ENCODE measurements around the gene ZBP1. TPM values are rescaled to one million over a fixed set of nuclear protein-coding genes. Genes with fewer than 3 reads are reported as not detected.

ZBP1 gene
- not detected in 2 replicates for total RNA-seq (2014; rRNA removed; shearing (Covaris generic))
- not detected in 2 replicates for polyA plus RNA-seq (2014; cell fraction: nucleus; rRNA removed)

GRCh38 chr20:57620274-57620990 is at the start of gene ZBP1:
TSS of gene ZBP1 (minus strand) at chr20:57620426. CDS start at chr20:57620295, 131 bp downstream.
- no peak for DNase-seq (ENCODE audit: extremely low read depth, low read depth)

DNA sequence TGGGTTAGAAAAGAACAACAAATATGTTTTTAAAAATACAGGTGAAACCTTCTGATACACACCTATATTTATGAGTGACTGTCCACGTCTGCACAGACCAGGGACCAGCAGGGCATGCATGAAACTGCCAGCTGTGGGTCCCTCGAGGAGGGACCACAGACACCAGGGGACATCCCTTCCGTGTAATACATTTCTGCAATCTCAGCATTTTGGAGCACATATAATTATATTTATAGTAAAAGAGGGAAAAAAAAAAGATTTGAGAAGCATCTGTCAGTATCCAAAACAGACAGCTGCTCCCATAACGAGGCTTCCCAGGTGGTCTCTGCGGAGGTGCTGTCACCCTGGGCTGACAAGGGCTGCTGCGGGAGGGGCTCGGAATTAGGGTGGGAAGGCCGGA is 49.4 kb upstream of the ZBP1 start:
- DNase-seq (ENCODE audit: extremely low read depth, low read depth), result no peak

DNA sequence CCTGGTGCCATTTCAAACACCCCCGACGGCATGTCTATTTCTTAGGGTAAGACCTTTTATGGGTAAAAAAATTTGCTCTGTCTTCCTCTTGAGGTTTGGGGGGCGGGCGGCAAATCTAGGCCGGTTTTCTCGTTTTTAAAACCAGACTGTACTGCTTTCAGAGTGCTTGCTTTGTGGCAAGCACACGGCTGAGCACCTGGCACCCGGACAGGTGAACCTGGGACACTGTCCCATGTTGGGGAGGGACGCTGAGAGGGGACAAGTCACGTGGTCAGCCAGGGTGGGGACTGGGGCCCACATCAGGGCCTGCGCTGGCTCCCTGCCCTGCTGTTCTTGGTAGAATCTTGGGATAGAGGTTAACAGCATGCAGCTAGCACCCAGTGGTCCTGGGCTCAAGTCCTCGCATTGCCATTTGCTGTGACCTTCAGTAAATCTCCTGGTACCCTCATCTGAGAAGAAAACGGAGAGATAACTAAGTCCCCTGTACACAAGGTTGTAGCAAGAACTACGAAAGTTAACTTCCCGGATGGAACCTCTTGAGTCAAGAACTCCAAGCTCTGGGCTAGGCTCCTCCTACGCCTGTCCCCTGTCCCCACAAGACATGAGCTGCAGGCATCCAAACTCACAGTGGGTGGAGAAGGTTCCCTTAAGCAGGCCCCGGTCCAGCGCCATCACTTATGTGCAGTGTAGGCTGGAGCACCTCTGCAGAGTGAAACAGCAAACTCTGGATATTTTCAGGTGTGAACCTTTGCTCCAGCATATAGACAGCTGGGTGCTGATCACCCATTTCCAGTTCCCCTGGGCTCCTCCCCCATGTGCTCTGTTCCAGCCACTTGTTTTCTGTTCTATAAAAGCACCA is 47.9 kb upstream of the ZBP1 start:
- DNase-seq (ENCODE audit: extremely low read depth, low read depth), result no peak

- no peak for DNase-seq (ENCODE audit: extremely low read depth, low read depth)
Observed at GRCh38 chr20:57667388-57667787, 47.2 kb upstream of the ZBP1 start.

DNA sequence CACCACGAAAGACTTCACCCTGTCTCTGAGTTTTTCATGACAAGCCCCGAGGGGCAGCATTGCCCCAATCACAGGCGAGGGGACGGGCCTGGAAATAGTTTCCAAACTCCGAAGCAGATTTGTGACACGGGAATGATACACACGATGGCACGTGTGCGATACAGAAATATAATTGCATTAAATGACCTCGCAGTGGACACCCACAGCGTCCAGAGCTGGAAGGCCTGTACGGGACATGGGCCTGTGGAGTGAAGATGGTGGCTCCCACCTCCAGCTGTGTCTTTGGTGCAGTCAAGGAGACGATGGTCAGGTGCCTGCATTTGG is 46.6 kb upstream of the ZBP1 start:
- no peak for DNase-seq (ENCODE audit: extremely low read depth, low read depth)

- DNase-seq (ENCODE audit: extremely low read depth, low read depth), result no peak
Observed at GRCh38 chr20:57666106-57666833, 46.0 kb upstream of the ZBP1 start.

DNA sequence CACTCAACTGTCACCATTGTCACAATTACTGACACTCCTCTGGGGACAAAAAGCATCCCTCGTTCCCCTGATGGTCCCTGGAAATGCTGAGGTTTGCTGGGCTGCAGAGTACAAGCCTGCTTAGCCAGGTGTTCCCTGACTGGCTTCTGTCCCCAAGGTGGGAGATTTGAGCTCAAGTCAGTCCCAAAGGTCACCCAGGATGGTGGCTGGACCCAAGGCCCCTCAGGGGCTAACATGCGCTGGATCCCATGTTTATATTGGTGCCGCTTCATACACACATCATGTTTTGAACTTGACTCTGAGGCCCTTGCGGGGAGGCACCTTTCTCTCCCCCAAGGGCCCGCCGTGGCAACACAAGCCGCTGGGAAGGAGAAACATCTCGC is 45.4 kb upstream of the ZBP1 start:
- DNase-seq (ENCODE audit: extremely low read depth, low read depth), result no peak

DNA sequence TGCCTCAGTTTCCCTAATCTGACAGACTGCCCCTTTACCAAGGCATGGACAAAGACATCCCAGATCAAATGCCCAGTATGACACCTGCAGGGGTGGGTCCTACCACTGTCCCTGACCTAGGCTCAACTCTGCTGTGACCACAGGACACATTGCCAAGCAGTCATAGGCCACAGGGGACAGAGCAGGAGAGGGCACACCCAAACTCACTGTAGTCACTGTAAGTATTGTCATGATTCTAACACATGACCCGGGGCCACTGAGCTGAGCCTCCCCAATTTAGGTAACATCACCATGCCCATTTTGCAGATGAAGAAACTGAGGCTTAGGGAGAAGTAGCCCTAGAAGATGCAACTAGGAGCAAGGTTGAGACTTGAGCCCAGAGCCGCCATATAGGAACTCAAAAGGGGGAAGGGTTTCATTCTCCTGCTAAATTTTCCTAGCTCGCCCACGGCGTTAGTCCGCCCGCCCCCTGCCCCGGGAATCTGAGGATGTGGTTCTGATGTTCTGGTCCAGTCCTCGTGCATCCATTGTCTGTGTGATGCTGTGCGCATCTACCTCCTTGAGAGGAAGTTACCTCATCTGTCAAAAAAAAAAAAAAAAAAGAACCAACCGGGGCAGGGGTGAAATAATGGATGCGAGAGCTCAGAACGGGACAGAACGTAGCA is 44.8 kb upstream of the ZBP1 start:
- DNase-seq (ENCODE audit: extremely low read depth, low read depth), result no peak

- no peak for DNase-seq (ENCODE audit: extremely low read depth, low read depth)
Observed at GRCh38 chr20:57664476-57664875, 44.2 kb upstream of the ZBP1 start.

GRCh38 chr20:57663681-57664451 is 43.6 kb upstream of the ZBP1 start:
- no peak for DNase-seq (ENCODE audit: extremely low read depth, low read depth)

- DNase-seq (ENCODE audit: extremely low read depth, low read depth), result no peak
Observed at GRCh38 chr20:57663241-57663640, 43.0 kb upstream of the ZBP1 start.

DNA sequence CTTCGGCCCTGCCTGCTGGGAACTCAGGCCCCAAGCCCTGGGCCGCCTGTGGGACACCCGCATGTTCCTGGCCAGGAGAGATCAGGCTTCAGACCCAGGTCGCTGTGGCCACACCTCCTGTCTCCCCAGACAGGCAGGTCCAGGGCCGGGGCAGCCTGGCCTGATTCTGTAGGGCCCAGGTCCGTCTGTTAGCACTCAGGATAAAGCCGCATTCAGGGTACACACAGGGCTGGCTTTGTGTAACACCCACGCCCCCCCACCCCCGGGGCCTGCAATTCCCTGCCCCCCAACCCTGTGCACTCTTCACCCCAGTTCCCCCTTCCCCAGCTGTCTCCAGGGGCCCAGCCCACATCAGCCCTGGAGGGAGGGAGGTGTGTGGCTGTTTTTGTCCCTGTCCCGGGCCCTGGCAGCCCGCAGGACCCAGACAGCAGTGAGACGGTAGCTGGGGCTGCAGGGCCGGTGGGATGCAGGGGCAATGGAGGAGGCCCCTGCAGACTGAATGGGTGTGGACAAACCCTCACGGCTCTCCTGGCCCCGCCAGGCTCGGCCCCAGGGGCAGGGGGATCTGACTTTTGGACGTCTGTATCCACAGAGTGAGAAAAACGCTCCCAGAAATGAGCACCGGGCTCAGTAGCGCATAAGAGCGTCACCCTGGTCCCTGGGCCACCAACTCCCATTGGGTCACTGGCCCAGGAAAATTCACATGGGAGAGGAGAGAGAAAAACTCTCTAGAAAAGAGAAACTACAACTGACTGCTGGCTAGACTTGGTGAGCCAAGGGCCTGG is 42.4 kb upstream of the ZBP1 start:
- DNase-seq (ENCODE audit: extremely low read depth, low read depth), result no peak

DNA sequence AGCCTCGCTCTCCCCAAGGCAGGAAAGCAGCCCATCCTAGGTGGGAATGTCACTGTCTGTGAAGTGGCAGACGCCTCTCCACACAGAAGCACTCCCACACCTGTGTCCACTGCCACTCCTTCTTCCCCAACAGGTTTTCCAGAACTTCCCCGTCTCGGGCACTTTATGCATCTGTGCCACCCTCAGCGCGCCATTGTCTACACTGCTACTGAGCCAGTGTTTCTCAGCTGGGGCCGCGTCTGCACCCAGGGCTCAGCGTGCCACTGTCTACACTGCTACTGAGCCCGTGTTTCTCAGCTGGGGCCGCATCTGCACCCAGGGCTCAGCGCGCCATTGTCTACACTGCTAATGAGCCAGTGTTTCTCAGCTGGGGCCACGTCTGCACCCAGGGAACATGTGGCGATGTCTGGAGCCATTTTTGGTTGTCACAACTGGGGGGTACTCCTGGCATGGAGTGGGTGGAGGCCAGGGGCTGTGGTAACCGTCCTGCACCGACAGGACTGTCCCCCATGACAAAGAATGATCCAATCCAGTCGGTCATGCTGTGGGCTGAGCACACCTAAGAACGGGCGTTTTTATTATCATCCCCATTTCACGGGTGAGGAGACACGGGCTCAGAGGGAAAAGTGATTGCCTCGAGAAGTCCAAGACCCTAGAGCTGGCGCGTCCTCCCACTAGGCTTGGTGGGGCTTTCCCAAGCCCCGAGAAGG is 41.7 kb upstream of the ZBP1 start:
- no peak for DNase-seq (ENCODE audit: extremely low read depth, low read depth)

DNA sequence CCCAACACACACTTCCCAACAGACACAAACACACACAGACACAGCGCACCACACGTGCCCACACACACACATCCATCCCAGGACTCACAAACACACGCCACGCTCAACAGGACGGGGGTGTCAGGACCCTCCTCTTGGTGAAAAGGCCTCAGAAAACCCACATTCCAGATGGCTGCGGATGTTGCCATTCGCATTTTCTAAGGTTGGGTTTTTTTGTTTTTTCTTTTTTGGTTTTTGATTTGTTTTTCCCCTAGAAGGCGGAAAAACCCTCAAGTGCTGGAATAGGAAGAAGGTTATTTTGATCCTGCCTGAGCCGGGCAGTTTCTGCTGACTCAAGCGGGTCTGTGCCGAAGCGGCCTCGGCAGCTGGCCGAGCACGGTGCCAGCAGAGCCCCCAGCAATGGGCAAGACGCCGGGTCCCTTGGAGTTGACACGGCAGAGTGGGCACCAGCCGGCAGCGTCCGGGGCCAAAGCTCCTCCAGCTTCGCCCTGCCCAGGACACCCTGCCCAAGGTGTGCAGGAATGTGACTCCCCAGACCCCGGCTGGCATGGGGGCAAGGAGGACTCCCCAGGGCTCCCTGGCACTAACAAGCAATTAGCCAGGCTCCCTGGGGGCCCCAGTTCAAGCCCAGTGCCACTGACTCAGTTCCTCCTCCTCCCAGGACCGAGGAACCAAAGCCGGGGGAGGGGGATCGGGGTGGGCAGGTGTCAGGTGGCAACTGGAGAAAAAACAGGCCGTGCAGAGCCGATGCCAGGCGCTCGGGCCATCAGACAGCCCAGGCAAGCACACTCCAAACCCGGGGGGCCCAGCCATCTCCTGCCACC is 40.9 kb upstream of the ZBP1 start:
- no peak for DNase-seq (ENCODE audit: extremely low read depth, low read depth)

GRCh38 chr20:57660181-57660921 is 40.1 kb upstream of the ZBP1 start:
- DNase-seq (ENCODE audit: extremely low read depth, low read depth), result no peak

DNA sequence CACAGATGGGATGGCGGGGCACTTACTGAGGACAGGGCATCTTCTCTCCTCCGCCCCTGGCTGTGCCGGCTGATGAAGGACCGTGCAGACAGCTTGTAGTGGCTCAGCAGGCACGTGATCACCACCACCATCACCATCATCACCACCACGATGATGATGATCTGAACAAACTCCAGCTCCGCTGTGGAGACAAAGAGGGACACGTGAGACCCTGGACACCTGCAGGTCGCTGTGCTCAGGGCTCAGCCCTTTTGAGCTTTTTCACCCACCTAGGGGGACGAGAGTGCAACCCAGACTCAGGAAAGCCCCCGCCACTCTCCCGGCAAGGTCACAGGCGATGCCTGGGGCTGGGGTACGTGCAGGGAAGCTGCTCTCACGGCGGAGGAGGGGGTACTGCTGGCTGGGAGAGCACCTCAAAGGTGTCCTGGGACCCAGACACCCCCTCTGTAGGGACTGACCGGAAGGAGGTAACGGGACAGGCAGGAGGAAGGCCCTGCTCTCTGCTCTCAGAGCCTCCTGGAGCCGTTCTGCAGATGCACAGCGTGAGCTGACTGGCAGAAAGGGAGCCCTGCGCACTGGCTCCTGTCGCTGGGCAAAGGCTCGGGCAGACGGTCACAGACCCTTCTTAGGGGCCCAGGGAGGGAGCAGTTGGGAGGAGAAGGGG is 39.4 kb upstream of the ZBP1 start:
- DNase-seq (ENCODE audit: extremely low read depth, low read depth), result no peak

All from NCI-H460 (cell line).